ENCODE data around the gene IQGAP2.

IQGAP2 gene

GRCh38 chr5:76555114-76555513 lies 152.0 kb downstream of the IQGAP2 start:
- TF ChIP-seq TARDBP (IDR thresholded peaks at IDR 0.05) (no peak), LEF1 (IDR thresholded peaks at IDR 0.05; ENCODE audit: borderline replicate concordance) (no peak), SP1 (IDR thresholded peaks at IDR 0.05) (no peak), HDGF (IDR thresholded peaks at IDR 0.05; ENCODE audit: borderline replicate concordance) (no peak), SUZ12 (IDR thresholded peaks at IDR 0.05) (no peak)
- CTCF ChIA-PET: no interaction called here
- POLR2A ChIA-PET: no interaction called here
- DNase-seq (ENCODE audit: extremely low spot score): no peak

DNA sequence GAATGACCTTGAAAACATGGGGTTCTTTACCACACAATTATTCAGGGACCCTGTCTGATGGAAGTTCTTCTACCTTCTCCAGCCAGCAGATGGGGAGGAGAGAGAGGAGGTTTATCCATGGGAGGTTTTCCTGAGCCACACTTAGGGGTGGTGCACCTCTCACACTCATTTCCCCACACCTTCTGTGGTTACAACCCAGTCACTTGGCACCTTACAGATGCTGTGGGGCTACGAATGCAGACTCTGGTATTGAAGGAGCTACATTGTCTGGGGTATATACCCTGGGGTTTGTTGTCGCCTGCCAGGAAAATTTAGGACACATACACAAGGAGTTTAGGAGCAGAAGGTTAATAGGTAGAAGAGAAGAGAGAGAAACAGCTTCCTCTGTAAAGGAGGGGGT lies 152.6 kb downstream of the IQGAP2 start:
- ChIA-PET POLR2A (no interaction called here), CTCF (no interaction called here)
- no peak for DNase-seq (ENCODE audit: extremely low spot score)
- TF ChIP-seq FOXM1 (IDR thresholded peaks at IDR 0.05; ENCODE audit: borderline replicate concordance): no peak
- TF ChIP-seq CTBP1 (IDR thresholded peaks at IDR 0.05; ENCODE audit: borderline replicate concordance): no peak
- no peak for TF ChIP-seq ELF4 (IDR thresholded peaks at IDR 0.05)
- no peak for TF ChIP-seq HDGF (IDR thresholded peaks at IDR 0.05; ENCODE audit: borderline replicate concordance)
- no peak for TF ChIP-seq TARDBP (IDR thresholded peaks at IDR 0.05)
- no peak for TF ChIP-seq BHLHE40 (IDR thresholded peaks at IDR 0.05; ENCODE audit: borderline replicate concordance)
- no peak for TF ChIP-seq ZNF384 (IDR thresholded peaks at IDR 0.05)
- TF ChIP-seq NFRKB (IDR thresholded peaks at IDR 0.05): no peak
- TF ChIP-seq, protein P1, sequence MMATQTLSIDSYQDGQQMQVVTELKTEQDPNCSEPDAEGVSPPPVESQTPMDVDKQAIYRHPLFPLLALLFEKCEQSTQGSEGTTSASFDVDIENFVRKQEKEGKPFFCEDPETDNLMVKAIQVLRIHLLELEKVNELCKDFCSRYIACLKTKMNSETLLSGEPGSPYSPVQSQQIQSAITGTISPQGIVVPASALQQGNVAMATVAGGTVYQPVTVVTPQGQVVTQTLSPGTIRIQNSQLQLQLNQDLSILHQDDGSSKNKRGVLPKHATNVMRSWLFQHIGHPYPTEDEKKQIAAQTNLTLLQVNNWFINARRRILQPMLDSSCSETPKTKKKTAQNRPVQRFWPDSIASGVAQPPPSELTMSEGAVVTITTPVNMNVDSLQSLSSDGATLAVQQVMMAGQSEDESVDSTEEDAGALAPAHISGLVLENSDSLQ (IDR thresholded peaks at IDR 0.05): no peak
- TF ChIP-seq LEF1 (IDR thresholded peaks at IDR 0.05; ENCODE audit: borderline replicate concordance): no peak
- TF ChIP-seq FOXA1 (IDR thresholded peaks at IDR 0.05): no peak
- TF ChIP-seq SP1 (IDR thresholded peaks at IDR 0.05): no peak
- TF ChIP-seq FOXK2 (IDR thresholded peaks at IDR 0.05): no peak
- TF ChIP-seq L3MBTL2 (conservative IDR thresholded peaks at IDR 0.05): no peak
- no peak for TF ChIP-seq SUZ12 (IDR thresholded peaks at IDR 0.05)
- no peak for TF ChIP-seq ARNT (IDR thresholded peaks at IDR 0.05)

GRCh38 chr5:76556511-76557221 lies 153.6 kb downstream of the IQGAP2 start:
- CTCF ChIA-PET: interaction anchor here (0.6 kb wide), 1 partner anchor 273 kb away, joined by 3 read pairs; no protein-coding TSS in a partner anchor
- POLR2A ChIA-PET: no interaction called here
- no peak for DNase-seq (ENCODE audit: extremely low spot score)
- no peak for TF ChIP-seq CTBP1 (IDR thresholded peaks at IDR 0.05; ENCODE audit: borderline replicate concordance)

DNA sequence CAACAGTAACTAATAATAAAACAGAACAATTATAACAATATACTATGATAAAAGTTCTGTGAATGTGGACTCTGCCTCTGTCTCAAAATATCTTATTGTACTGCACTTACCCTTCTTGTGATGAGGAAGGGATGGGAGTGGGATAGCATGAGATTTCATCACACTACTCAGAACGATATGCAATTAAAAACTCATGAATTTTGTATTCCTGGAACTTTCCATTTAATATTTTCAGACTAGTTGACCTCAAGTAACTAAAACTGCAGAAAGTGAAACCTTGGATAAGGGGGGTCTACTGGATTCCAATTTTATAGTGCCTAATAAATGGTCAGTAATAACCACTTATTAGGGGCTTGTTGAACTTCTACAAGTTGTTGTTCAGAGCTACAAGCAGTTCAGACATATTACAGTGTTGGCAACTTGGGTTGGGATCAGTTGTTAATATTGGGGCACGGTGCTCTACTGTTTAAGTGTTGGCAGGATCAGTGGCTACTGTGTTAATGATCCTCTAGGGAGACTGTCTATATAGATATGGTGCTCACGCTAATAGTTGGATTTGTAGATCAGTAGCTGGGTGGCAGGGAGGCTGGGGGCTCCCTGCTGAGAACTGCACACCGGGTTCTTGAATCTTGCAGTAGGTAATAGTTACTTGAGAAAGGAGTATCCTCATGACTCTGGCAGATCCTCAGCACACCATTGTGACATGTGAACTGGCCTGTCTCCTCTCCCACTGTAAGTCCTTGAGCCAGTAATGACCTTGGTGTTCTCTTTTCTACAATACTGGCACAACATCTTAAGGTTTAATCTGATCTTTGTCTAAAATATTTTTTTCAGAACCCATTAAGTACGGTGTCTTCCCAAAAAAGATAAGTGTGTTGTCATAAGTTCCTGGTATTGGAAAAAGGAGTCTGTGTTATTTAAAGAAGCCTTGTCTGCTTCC lies 158.1 kb downstream of the IQGAP2 start:
- ChIA-PET POLR2A (interaction anchor here (0.7 kb wide), 1 partner anchor 77 kb away, joined by 3 read pairs; no protein-coding TSS in a partner anchor), CTCF (no interaction called here)
- no peak for DNase-seq (ENCODE audit: extremely low spot score)
- TF ChIP-seq NFRKB (IDR thresholded peaks at IDR 0.05): no peak
- no peak for TF ChIP-seq FOXK2 (IDR thresholded peaks at IDR 0.05)
- TF ChIP-seq ARNT (IDR thresholded peaks at IDR 0.05): no peak
- TF ChIP-seq ZNF384 (IDR thresholded peaks at IDR 0.05): no peak
- TF ChIP-seq ELF4 (IDR thresholded peaks at IDR 0.05): no peak
- TF ChIP-seq, protein P1 (IDR thresholded peaks at IDR 0.05): no peak
- TF ChIP-seq FOXA1 (IDR thresholded peaks at IDR 0.05): no peak
- no peak for TF ChIP-seq LEF1 (IDR thresholded peaks at IDR 0.05; ENCODE audit: borderline replicate concordance)
- TF ChIP-seq TARDBP (IDR thresholded peaks at IDR 0.05): no peak
- TF ChIP-seq SP1 (IDR thresholded peaks at IDR 0.05): no peak
- TF ChIP-seq CTBP1 (IDR thresholded peaks at IDR 0.05; ENCODE audit: borderline replicate concordance): no peak
- no peak for TF ChIP-seq SUZ12 (IDR thresholded peaks at IDR 0.05)
- TF ChIP-seq HDGF (IDR thresholded peaks at IDR 0.05; ENCODE audit: borderline replicate concordance): no peak

- TF ChIP-seq ARNT (IDR thresholded peaks at IDR 0.05) (no peak), FOXA1 (IDR thresholded peaks at IDR 0.05) (no peak), LEF1 (IDR thresholded peaks at IDR 0.05; ENCODE audit: borderline replicate concordance) (no peak), CTBP1 (IDR thresholded peaks at IDR 0.05; ENCODE audit: borderline replicate concordance) (no peak), FOXK2 (IDR thresholded peaks at IDR 0.05) (no peak), ZNF384 (IDR thresholded peaks at IDR 0.05) (no peak), ELF4 (IDR thresholded peaks at IDR 0.05) (no peak), L3MBTL2 (conservative IDR thresholded peaks at IDR 0.05) (no peak), NFRKB (IDR thresholded peaks at IDR 0.05) (no peak), TARDBP (IDR thresholded peaks at IDR 0.05) (no peak), FOXM1 (IDR thresholded peaks at IDR 0.05; ENCODE audit: borderline replicate concordance) (no peak), HDGF (IDR thresholded peaks at IDR 0.05; ENCODE audit: borderline replicate concordance) (no peak), SUZ12 (IDR thresholded peaks at IDR 0.05) (no peak), SP1 (IDR thresholded peaks at IDR 0.05) (no peak), BHLHE40 (IDR thresholded peaks at IDR 0.05; ENCODE audit: borderline replicate concordance) (no peak)
- TF ChIP-seq, protein P1 (IDR thresholded peaks at IDR 0.05): no peak
- CTCF ChIA-PET: no interaction called here
- no peak for DNase-seq (ENCODE audit: extremely low spot score)
- POLR2A ChIA-PET: interaction anchor here (0.7 kb wide), 1 partner anchor 76 kb away, joined by 3 read pairs; no protein-coding TSS in a partner anchor
Observed at GRCh38 chr5:76561959-76562358, 158.9 kb downstream of the IQGAP2 start.
